B cell (primary cell): ENCODE results near the gene FXYD2. TPM values are rescaled to one million over a fixed set of nuclear protein-coding genes. Genes with fewer than 3 reads are reported as not detected.

Experiments used
- ATAC-seq: fragments of 200-7000 bp; cut with Tn5 transposase; one replicate; pipeline ENCODE4 v1.10.0; 2021; ENCODE audit warnings: low read depth, mild to moderate bottlenecking, moderate number of reproducible peaks, moderate library complexity
- CTCF ChIA-PET: fragments of 350-600 bp; sonication (Branson Sonifier 250); formaldehyde crosslinking; loops from one replicate; lab custom pipeline; 2021; ENCODE audit warnings: antibody characterized with exemption, inconsistent platforms; lab: Charles Lee
- POLR2A ChIA-PET: fragments of 350-600 bp; sonication (Branson Sonifier 250); formaldehyde crosslinking; loops from one replicate; lab custom pipeline; 2021; ENCODE audit warnings: antibody characterized with exemption; lab: Charles Lee
- DNase-seq: peaks from one replicate; pipeline ENCODE4 v3.0.0; 2013
- H2AFZ ChIP-seq: 2 replicates; pipeline ENCODE4 v1.6.1; 2012; ENCODE audit warnings: mild to moderate bottlenecking, low read depth, low read length; ENCODE audit not compliant: insufficient read depth, poor library complexity, severe bottlenecking
- H3K27ac ChIP-seq, 2 donors: 1 replicate in 1 of 2; 2 replicates in 1 of 2; pipeline ENCODE4 v1.5.1; 2012 to 2013; ENCODE audit warnings: low read length in 2 of 2, mild to moderate bottlenecking in 2 of 2, moderate library complexity in 1 of 2
- H3K27me3 ChIP-seq, 4 experiments: fragments of 200-600 bp in 1 of 4; sonication (generic) in 1 of 4; replicated peaks in 1 of 4; 1 replicate in 2 of 4; 2 replicates in 2 of 4; pipeline versions ENCODE4 v1.6.1 to v1.7.0; 2013 to 2016; ENCODE audit warnings: low read length in 3 of 4, mild to moderate bottlenecking in 2 of 4, mixed read lengths in 1 of 4, moderate library complexity in 1 of 4; ENCODE audit not compliant: insufficient read depth in 4 of 4, control insufficient read depth in 3 of 4; ENCODE audit errors: control extremely low read depth in 1 of 4
- H3K36me3 ChIP-seq, 2 experiments: replicated peaks in 1 of 2; 1 replicate in 1 of 2; 2 replicates in 1 of 2; pipeline versions ENCODE4 v1.6.1 to v1.7.1; 2013; ENCODE audit warnings: low read length in 1 of 2; ENCODE audit not compliant: insufficient read depth in 2 of 2, control insufficient read depth in 1 of 2; ENCODE audit errors: control extremely low read depth in 1 of 2, extremely low read depth in 1 of 2
- H3K4me1 ChIP-seq, 2 donors: fragments of 200-600 bp in 1 of 2; sonication (generic) in 1 of 2; 1 replicate in 1 of 2; 2 replicates in 1 of 2; pipeline versions ENCODE4 v1.5.1 to v1.6.1; 2013 to 2017; ENCODE audit warnings: low read length in 2 of 2; ENCODE audit not compliant: control insufficient read depth in 2 of 2, insufficient read depth in 2 of 2
- H3K4me2 ChIP-seq: replicated peaks from 2 replicates; pipeline ENCODE3; 2012; ENCODE audit warnings: mild to moderate bottlenecking, low read depth, low read length; ENCODE audit not compliant: poor library complexity, severe bottlenecking
- H3K4me3 ChIP-seq, 5 experiments: fragments of 200-600 bp in 1 of 5; sonication (generic) in 1 of 5; 1 replicate in 3 of 5; 2 replicates in 2 of 5; pipeline versions ENCODE4 v1.5.1 to v1.7.0; 2011 to 2016; ENCODE audit warnings: low read length in 4 of 5, mild to moderate bottlenecking in 4 of 5, low read depth in 2 of 5, control low read depth in 1 of 5, moderate library complexity in 1 of 5; ENCODE audit not compliant: insufficient read depth in 1 of 5; ENCODE audit errors: control extremely low read depth in 1 of 5, extremely low read depth in 1 of 5
- H3K79me2 ChIP-seq: fragments of 200-600 bp; sonication (generic); one replicate; pipeline ENCODE4 v1.6.0; 2016; ENCODE audit warnings: low read length; ENCODE audit not compliant: control insufficient read depth, insufficient read depth
- H3K9ac ChIP-seq: fragments of 200-600 bp; sonication (generic); 2 replicates; pipeline ENCODE4 v1.6.1; 2017; ENCODE audit warnings: mild to moderate bottlenecking, low read length, moderate library complexity
- H3K9me3 ChIP-seq, 3 donors: one replicate each; pipeline versions ENCODE4 v1.6.1 to v1.7.1; 2013; ENCODE audit warnings: low read length in 2 of 3; ENCODE audit not compliant: control insufficient read depth in 2 of 3, insufficient read depth in 1 of 3; ENCODE audit errors: control extremely low read depth in 1 of 3
- H4K20me1 ChIP-seq: 2 replicates; pipeline ENCODE4 v1.6.0; 2012; ENCODE audit warnings: mild to moderate bottlenecking, low read length; ENCODE audit not compliant: insufficient read depth, control insufficient read depth, poor library complexity, severe bottlenecking
- H3K27ac Mint-ChIP-seq: one replicate; pipeline ENCODE4 v1.8.0; 2021; ENCODE audit warnings: mixed read lengths
- H3K27me3 Mint-ChIP-seq: one replicate; pipeline ENCODE4 v1.8.0; 2021; ENCODE audit warnings: mixed read lengths
- H3K4me1 Mint-ChIP-seq: one replicate; pipeline ENCODE4 v1.8.0; 2021; ENCODE audit warnings: mixed read lengths
- H3K4me3 Mint-ChIP-seq: one replicate; pipeline ENCODE4 v1.8.0; 2021; ENCODE audit warnings: mixed read lengths
- H3K9me3 Mint-ChIP-seq: one replicate; pipeline ENCODE4 v1.8.0; 2022; ENCODE audit warnings: mixed read lengths; ENCODE audit not compliant: insufficient read depth
- CTCF ChIP-seq: fragments of 200-600 bp; IDR thresholded peaks from one replicate; pipeline ENCODE4 v1.8.0; 2022; ENCODE audit warnings: antibody characterized with exemption, mild to moderate bottlenecking
- EZH2 ChIP-seq: IDR thresholded peaks from 2 replicates; pipeline ENCODE4 v1.6.1; 2012; ENCODE audit warnings: borderline replicate concordance, low read depth, mild to moderate bottlenecking, moderate library complexity, low read length; ENCODE audit not compliant: insufficient read depth, poor library complexity, severe bottlenecking
- WGBS: methylation state at CpG from one replicate; pipeline ENCODE4 v1.1.5; 2013; ENCODE audit warnings: missing lambda C conversion rate; ENCODE audit not compliant: insufficient coverage; 5-methylcytosine and 5-hydroxymethylcytosine counted together
- intact Hi-C: fragments of 100-400 bp; cut with micrococcal nuclease; formaldehyde crosslinking; loops from one replicate; pipeline ENCODE4 v1.10.0; 2022
- polyA plus RNA-seq: library from polyadenylated mRNA; depleted of rRNA; stranded (reverse); fragments of >200 nt; gene quantifications from 2 replicates; pipeline ENCODE4 v1.2.3, GENCODE V29; 2012
- total RNA-seq, 2 donors: library from RNA; stranded (reverse); fragments of 120-200 nt in 1 of 2; gene quantifications; 1 replicate in 1 of 2; 2 replicates in 1 of 2; pipeline versions ENCODE4 v1.2.3 to v1.2.4, GENCODE V29; 2013 to 2022

The FXYD2 gene
- total and polyA plus RNA-seq, 2 donors (not counting 1 experiment from before 2014, with no cell fraction given), result 0.61 to 19.5 TPM

GRCh38 chr11:117816846-117817367 lies 7.6 kb downstream of the FXYD2 start:
- peak overlapping the region; percentile 53 for H2AFZ ChIP-seq

More at GRCh38 chr11:117816846-117817367, 7.6 kb downstream of the FXYD2 start:
- peaks cover 11% of the 10 kb centered on the region for H3K79me2 ChIP-seq
- no peaks in the 10 kb centered on the region for H3K9me3 ChIP-seq
- intact Hi-C loops, result loop anchor here (1.0 to 5.0 kb wide), 5 partner anchors 10 to 620 kb away; partner anchors contain the start of genes CEP164, KMT2A, PCSK7 and RNF214
- peak overlapping the region; percentile 69 for H3K9ac ChIP-seq
- DNase-seq (peak; percentile 77), ATAC-seq (no peak)
- TF ChIP-seq EZH2 (no peak), CTCF (no peak)
- H3K36me3 ChIP-seq, result no peaks in the 10 kb centered on the region
- CTCF ChIA-PET, result interaction anchor here (0.5 to 15.4 kb wide), 16 partner anchors 11 to 585 kb away, joined by 3 to 462 read pairs (median 10); no protein-coding TSS in a partner anchor
- peaks cover 8% of the 10 kb centered on the region for H3K27me3 Mint-ChIP-seq
- H3K4me2 ChIP-seq, result peak overlapping the region; percentile 98
- POLR2A ChIA-PET, result interaction anchor here (0.7 to 3.6 kb wide), 4 partner anchors 11 to 236 kb away, joined by 3 to 19 read pairs (median 4); no protein-coding TSS in a partner anchor
- peaks cover 0 to 5% (median 0%) of the 10 kb centered on the region in 4 experiments for H3K27me3 ChIP-seq
- peak overlapping the region; percentile 93 for H3K27ac Mint-ChIP-seq
- H3K4me3 ChIP-seq, result peak overlapping the region in 4 of 5 experiments; percentile 2 to 62 (median 50)
- peak overlapping the region; percentile 89 for H3K4me3 Mint-ChIP-seq
- H3K4me1 Mint-ChIP-seq, result peaks cover 51% of the 10 kb centered on the region
- H4K20me1 ChIP-seq, result no peaks in the 10 kb centered on the region
- 62% methylated on average over 5 of the region's 5 CpGs for WGBS
- peaks cover 43 to 55% of the 10 kb centered on the region in 2 donors for H3K4me1 ChIP-seq
- H3K27ac ChIP-seq, result peak overlapping the region; percentile 14 to 91
- H3K9me3 Mint-ChIP-seq, result no peaks in the 10 kb centered on the region
